ENCODE measurements around the gene CTIF.

CTIF gene

GRCh38 chr18:48534364-48534763 is 4.5 kb upstream of the CTIF start:
- DNase-seq: no peak

DNA sequence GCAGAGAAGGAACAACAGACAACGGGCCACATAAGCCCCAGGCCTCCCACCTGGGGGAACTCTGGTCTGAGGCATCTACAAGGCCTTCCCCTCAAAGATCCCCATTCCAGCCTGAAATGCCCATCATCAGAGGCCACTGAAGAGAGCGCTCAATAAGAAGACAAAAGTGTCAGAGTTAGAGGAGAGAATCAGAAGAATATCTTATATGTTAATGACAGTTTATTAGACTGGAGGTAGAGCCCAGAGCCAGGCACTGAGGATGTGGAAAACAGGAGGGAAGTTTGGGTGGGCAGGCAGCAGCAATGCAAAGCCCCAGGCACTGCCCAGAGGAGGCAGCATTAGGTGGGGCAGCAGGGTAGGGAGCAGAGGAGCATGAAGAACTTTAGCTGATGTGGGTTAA is 2.9 kb upstream of the CTIF start:
- no peak for DNase-seq

DNA sequence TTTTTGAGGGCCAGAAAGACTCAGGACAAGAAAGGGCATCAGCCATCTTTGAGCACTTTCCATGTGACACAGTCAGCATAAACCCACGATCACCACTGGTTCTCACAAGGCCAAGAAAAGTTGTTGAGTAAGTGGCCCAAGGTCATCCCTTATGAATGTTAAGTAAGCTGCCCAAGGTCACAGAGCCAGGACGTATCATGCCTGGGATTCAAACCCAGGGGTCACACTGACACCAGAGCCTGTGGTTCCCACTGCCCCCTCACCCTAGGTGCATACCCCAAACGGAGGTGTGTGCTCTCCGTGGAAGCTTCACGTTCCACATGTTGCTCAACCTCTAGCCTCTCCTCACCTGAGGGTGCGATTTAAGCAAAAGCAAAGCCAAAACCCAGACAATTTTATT is 2.3 kb upstream of the CTIF start:
- DNase-seq: no peak

- no peak for DNase-seq
Observed at GRCh38 chr18:48539406-48540250, 797 bp downstream of the CTIF start.

DNA sequence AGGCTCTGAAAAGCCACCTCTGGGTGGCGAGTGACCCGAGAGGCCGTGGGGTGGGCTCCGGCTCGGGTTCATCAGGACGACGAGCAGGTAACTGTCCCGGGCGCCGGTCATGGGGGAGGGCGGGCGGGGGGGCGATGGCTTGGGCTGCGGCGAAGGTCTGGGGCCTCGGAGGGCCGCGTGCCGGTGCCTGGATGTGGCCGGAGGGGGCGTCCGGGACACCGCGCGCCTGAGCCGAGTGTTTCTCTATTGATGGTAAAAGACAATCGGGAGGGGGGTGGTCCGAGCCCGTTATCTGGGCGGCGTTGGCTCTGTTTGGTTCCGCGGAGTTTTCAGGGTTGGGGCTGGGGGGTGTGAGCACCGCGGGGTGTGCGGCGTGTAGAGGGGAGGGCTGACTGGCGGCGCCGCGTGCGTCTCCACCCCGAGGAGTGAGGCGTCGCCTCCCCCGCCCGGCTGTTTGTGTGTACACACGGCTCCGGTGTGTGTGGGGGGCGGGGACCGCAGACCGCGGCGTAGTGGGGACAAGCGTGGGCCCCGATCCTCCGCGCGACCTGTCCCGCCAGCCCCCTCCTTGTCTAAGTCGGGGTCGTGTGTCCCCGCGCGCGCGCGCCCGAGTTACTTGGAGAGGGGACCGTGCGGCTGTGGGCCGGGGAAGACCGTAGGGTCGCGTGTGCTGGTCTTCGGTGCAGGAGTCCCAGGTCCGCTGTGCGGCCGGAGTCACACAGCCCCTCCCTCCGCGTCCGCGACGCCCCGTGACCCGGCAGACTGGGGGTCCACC is 1.6 kb downstream of the CTIF start:
- DNase-seq: no peak

DNA sequence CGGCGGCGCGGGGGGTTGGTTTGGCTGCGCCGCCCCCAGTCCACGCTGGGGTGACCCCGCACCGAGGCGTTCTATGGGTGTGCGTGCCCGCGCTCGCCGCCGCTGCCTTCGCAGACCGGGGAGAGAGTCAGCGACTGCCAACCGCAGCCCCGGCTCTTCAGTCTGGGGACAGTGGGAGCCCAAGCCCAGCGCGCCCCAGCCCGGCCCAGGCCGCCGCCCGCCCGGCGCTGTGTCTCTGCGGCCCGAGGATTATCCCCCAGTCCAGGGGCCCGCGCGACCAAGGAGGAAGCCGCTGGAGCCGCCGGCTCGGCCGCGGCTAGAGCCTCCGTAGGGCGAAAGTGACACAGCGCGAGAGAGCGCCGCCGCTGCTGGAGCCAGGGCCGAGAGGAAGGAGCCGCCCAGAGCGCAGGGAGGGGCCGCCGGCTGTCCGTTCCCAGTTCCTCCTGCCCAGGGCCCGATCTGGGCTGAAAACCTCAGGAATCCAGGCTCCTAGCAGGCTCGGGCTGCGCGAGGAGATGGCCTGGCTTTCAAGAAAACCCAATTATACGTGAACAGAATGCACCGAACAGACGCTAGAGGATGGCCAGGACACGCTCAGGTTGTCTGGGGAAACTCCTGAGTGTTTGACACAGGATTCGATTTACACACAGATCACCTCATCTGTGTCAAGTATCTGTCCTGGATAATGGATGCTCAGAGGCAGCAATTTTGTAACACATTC is 2.4 kb downstream of the CTIF start:
- DNase-seq: no peak

DNA sequence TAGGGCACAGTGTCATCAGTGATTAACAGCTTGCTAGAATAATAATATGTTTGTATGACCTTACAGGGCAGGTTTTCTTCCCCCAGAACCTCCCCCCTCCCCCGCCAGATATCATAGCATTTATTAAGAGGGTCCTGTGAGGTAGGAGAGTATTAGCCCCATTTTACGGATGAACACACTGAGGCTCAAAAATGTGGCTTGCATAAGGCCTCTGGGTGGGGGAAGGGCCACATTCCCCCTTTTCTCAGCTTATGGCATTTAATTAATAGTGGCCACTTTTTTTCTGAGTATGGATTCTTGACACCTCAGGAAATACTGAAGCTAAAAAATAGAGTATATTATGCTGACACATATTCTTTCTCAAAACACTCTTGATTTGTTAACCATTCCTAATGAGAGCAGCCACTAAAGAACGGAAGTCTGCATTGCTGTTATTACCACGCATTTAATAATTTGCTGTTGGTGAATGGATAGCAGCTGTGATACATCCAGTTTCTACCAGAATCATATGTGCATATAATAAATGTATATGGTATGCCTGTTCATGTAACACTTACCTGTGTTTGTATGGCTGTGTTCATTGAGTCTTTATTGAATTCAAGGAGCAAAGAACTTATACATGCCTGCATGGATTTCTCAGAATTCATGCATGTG is 3.0 kb downstream of the CTIF start:
- no peak for DNase-seq

DNA sequence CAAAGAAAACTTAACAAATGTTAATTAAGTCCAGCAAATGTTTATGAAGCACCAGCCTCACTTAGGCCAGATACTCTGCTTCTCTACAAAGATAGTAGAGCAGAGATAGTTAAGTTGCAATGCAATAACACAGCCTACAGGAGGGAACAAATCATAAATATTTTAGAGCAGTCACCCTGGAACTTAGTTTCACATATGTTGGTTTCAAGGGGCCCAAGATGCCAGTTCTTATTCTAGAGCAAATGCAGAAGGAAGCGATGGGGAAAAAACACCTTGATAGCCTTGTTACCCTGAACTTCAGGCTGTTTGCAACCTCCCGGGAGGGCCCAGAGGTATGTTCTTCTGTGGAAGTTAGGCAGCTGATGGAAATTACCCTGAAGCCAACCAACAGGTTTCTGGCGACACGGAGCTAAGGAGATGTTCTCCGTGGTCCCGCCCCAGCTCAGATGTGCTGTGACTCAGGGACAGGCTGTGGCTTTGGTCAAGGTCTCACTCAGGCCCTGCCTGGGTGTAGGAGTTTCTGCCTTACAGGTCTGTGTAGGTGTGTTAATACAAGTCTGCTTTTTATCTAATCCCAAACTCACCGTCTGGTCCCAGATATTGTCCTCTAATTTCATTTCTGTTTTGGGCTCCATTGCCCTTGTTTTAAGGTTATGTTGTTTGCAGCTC is 3.8 kb downstream of the CTIF start:
- DNase-seq: no peak

DNA sequence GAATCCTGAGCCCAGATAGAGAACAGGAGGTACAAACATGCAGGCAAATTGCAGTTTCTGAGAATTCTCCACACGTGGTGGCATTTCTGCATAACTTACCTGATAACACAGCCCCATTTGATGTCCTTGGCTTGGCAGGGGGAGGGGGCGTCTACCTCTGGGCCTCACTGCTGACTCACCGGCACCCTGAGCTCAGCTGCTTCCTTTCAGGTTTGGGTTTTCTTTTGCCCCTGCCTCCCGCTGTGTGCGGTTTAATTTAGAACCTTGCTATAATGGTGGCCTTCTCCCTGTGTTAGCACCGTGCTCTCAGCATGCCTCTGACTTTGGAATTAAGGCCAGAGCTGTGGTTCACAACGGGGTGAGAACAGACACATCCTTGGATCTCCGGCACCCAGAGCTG is 4.4 kb downstream of the CTIF start:
- no peak for DNase-seq

DNA sequence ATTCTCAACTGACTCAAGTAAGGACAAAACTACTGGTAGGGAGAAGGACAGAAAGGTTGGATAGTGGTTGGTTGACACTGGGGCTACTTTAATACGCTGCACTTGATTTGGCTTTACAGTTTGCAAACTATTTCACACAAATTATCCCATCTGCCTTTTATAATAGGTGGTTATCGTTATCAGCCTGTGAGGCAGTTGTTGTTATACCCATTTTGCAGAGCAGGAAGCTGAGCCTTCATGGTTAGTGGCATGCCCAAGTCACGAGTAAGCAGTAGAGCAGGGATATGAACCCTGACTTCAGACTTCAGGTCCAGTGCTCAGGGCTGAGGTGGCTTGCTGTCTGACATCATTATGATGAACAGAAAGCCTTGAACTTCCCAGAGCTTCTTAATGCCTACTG is 5.3 kb downstream of the CTIF start:
- DNase-seq: no peak

- DNase-seq: no peak
Observed at GRCh38 chr18:48544661-48545415, 6.0 kb downstream of the CTIF start.

DNA sequence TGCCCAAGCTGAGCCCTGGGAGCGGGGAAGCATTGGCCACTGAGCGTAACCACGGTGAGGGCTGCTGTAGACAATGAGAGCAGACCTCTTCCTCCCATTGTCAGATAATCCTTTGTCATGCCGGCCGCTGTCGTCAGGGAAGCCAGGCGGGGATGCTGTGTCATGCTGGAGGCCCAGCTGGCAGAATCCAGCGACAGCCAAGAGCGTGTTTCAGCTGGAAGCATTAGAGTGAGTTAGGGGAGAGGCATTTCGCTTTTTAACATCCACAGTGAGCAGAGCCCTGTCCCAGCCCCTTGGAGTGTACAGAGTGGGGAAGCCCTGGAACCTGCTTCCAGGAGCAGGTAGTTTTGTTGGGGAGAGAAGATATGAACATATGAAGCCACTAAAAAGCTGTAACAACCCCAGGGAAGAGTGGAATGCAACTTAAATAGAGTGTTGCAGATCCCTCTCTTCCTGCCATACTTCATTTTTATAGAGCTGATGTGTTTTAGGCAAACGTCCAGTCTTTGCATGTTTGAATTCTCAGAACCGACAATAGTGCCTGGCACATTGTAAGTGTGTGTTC is 7.0 kb downstream of the CTIF start:
- no peak for DNase-seq

- no peak for DNase-seq
Observed at GRCh38 chr18:48546396-48546795, 7.6 kb downstream of the CTIF start.

DNA sequence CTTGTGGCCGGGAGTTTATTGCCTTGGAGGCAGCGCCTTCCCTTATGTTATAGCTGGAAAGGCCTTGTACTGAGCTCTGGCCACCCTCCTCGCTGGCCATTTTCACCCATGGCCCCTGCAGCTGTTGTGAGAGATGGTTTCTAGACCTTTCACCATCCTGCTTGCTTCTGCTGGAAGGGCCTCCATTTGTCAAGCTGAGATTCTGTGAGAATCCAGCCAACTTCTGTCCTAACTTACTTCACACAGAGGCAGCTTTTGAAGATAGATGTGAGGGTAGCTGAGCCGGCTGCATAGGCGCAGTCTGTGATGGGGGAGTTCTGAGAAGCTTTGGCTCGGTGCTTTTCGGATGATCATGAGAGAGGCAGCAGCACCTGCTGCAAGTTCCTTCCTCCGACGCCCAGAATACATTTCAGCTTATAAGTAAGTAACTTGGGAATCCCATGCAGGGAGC is 8.7 kb downstream of the CTIF start:
- no peak for DNase-seq

GRCh38 chr18:48548011-48548771 is 9.4 kb downstream of the CTIF start:
- no peak for DNase-seq

DNA sequence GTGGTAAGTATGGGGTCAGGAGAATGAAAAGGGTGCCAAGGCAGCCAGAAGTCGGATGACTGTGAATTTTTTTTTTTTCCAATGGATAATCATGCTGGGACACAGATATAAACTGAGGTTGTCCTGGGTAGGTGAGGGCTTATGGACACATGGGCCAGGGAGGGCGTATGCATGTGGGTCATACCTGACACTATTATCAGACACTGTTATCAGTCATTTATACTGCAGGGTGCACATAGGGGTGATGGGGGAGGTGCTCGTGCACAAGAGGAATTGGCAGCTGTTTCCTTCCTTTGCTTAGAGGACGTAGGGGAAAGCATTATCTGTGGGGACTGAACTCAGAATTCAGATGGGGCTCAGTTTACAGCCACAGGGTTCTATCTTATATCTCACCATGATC is 10.1 kb downstream of the CTIF start:
- no peak for DNase-seq

DNA sequence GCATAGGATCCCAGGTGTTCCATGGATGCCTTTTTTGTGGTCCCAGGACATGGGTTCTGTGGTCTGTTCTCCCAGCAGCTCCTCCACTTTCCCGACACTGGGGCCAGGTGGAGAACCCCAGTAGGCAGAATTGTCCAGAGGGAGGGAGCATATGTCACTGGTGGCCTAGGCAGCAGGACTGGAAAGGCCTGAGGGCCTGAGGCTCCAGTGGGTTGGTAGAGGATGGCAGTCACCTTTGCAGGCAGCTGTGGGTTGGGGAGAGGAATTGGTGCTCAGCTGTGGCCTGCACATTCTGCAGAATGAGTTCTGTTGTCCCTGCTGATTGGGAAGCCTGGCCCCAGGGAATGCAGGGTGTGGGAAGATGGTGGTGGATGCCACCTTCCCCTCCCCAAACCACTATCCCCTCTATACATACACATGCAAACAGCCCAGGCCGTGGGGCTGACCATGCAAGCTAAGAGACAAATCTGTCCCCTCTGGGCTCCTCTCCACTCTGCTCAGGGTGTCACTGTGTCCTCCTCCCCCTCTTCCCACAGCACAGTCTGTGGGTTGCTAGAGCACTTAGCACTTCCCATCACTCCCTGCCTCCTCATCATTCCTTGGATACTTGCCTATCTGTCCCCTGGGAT is 11.4 kb downstream of the CTIF start:
- DNase-seq: no peak

GRCh38 chr18:48551100-48551499 is 12.3 kb downstream of the CTIF start:
- DNase-seq: no peak

- no peak for DNase-seq
Observed at GRCh38 chr18:48552130-48552529, 13.3 kb downstream of the CTIF start.

GRCh38 chr18:48553236-48553635 is 14.4 kb downstream of the CTIF start:
- no peak for DNase-seq

All from SIG-M5 (cell line).